ENCODE results near the gene CEP152.

CEP152 gene

DNA sequence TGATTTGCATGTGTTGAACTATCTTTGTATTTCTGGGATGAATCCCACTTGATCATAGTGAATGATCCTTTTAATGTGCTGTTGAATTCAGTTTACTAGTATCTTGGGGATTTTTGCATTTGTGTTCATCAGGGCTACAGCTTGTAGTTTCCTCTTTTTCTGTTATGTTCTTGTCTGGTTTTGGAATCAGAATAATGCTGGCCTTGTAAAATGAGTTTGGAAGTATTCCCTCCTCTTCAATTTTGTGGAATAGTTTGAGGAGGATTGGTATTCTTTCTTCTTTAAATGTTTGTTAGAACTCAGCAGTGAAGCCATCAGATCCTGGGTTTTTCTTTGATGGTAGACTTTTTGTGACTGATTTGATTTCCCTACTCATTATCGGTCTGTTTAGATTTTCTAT is 102.2 kb downstream of the CEP152 start:
- Mint-ChIP-seq H3K36me3 (peaks cover 6% of the 10 kb centered on the region), H3K4me3 (no peak overlapping the region), H3K9me3 (peaks cover 37% of the 10 kb centered on the region)

DNA sequence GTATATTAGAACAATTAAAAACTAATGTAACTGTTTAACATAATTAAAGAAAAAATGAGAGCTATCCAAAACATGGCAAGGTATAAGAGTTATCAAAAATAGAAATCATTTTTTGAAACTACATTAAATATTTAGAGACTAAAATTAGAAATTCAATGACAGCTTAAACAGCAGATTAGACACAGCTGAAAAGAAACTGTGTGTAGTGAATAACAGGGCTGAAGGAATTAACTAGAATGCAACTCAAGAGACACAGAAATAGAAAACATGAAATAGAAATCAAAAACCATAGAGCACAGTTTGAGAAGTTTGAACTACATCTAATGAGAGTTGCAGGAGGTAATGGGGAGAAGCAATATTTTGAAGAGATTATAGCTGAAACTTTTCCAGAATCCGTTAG is 105.5 kb downstream of the CEP152 start:
- Mint-ChIP-seq H3K27me3 (no peaks in the 10 kb centered on the region), H3K27ac (no peak overlapping the region), H3K4me3 (no peak overlapping the region), H3K9me3 (peaks cover 37% of the 10 kb centered on the region), H3K4me1 (no peaks in the 10 kb centered on the region), H3K36me3 (peaks cover 3% of the 10 kb centered on the region)

More for the DNA sequence above, 102.2 kb downstream of the CEP152 start:
- no peaks in the 10 kb centered on the region for H3K4me1 Mint-ChIP-seq
- no peaks in the 10 kb centered on the region for H3K27me3 Mint-ChIP-seq
- H3K27ac Mint-ChIP-seq, result no peak overlapping the region

DNA sequence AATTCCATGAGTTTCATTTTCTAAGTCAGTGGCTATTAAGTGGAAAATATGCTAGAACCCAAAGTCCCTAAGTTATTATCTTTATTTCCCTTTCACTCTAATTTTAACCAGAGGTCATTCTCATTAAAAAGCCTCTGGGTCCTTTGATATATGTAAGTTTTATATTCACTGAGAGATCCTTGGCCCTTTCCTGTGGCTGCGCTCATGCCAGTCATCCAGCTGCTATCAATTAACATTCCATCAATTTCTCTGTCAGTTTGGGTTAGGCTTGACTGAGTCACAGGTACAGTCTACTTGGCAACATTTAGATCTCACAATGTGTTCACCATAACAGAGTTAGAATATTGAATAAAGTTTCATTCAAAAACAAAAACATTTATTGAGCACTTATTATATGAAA is 107.3 kb downstream of the CEP152 start:
- Mint-ChIP-seq H3K36me3 (peaks cover 3% of the 10 kb centered on the region), H3K27me3 (no peaks in the 10 kb centered on the region), H3K4me1 (no peaks in the 10 kb centered on the region)

DNA sequence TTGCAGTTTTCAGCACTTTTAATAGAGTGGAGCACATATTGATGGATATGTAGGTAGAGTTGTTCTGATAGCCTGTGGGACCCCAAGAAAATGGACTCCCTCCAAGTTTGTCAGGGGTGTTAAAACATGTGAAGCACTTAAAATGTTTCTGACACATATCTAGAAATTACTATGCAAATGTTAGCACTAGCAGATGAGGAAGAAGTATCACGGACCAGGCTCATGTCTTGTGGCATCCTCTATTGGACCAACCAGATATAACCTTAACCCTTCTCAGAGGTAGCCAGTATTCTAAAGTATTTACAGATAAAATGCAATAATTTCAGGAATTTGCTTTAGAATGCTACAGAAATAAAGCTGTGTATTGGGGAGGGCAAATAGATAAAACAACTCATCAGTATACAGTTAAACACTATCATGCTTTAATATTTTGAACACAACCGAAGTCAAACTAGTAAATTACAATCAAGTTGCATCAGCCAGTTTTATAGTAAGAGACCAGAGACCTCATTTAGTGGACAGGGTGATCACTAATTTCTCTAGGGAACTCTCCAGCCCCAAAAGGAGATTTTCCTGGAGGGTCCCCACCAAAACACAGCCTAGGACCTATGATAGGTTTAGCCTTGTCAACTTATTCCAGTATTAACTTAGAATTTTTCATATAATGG is 108.2 kb downstream of the CEP152 start:
- Mint-ChIP-seq H3K4me1 (no peaks in the 10 kb centered on the region), H3K9me3 (peaks cover 16% of the 10 kb centered on the region), H3K27me3 (no peaks in the 10 kb centered on the region), H3K27ac (no peak overlapping the region), H3K36me3 (peaks cover 5% of the 10 kb centered on the region), H3K4me3 (no peak overlapping the region)

More for the DNA sequence above, 107.3 kb downstream of the CEP152 start:
- H3K27ac Mint-ChIP-seq, result no peak overlapping the region
- no peak overlapping the region for H3K4me3 Mint-ChIP-seq
- peaks cover 22% of the 10 kb centered on the region for H3K9me3 Mint-ChIP-seq

DNA sequence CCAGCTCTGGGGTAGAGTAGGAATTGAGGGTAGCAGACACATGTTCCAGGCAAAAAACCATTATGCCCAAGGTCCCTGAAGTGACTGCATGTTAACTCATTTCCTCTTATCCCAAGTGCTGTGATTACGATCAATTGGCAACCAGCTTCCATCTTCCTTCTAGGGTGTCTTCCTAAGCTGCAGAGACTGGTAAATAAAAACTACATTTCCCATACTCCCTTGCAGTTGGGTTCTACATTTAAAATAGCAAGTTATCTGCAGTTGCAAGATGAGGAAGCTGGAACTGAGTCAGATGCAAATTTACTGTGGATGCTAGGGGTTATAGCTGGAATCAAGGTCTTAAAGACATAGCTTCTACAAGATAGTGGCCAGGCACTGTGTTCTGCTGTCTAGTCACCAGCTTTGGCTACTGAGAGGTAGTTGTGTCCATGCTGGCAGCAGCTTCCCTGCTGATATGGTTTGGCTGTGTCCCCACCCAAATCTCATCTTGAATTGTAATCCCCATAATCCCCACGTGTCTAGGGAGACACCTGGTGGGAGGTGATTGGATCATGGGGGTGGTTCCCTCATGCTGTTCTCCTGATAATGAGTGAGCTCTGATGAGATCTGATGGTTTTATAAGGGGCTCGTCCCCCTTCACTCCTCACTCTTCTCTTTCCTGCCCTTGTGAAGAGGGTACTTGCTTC is 114.1 kb downstream of the CEP152 start:
- Mint-ChIP-seq H3K27ac (no peak overlapping the region), H3K4me1 (no peaks in the 10 kb centered on the region), H3K9me3 (no peaks in the 10 kb centered on the region), H3K27me3 (peaks cover 1% of the 10 kb centered on the region), H3K4me3 (no peak overlapping the region), H3K36me3 (peaks cover 3% of the 10 kb centered on the region)

DNA sequence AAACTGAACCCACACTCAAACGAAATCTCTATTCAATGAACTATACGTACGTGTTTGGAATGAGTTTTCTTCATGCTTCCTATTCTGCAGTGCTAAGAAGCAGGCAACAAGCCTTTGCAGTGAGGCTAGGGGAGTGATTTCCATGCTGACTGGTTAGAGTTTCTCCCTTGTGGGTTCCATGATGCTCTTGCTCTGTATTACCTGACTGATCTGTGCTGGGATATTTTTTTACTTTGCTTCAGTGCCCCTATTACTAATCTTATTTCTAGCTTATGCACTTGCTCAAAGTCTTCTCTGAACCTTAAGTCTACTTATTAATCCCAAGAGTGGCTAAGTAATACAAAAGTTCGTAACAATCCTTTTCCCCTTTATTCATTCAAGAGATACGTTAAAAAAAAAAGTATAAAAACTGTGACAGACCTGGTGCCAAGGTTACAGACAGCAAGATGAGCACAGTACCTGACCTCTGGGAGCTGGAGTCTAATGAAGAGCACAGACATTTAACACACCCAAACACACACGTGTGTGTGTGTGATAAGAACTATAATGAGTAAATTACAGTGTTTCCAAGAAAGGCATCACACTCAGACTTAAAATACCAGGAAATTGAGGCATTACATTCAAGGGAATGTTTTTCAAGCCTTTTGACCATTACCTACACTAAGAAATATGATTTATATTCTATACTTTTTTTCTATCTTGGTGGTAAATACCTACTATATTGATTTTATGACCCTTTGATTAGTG is 114.9 kb downstream of the CEP152 start:
- peaks cover 1% of the 10 kb centered on the region for H3K27me3 Mint-ChIP-seq
- H3K9me3 Mint-ChIP-seq, result no peaks in the 10 kb centered on the region
- peaks cover 3% of the 10 kb centered on the region for H3K36me3 Mint-ChIP-seq
- no peaks in the 10 kb centered on the region for H3K4me1 Mint-ChIP-seq
- H3K27ac Mint-ChIP-seq, result no peak overlapping the region
- no peak overlapping the region for H3K4me3 Mint-ChIP-seq

DNA sequence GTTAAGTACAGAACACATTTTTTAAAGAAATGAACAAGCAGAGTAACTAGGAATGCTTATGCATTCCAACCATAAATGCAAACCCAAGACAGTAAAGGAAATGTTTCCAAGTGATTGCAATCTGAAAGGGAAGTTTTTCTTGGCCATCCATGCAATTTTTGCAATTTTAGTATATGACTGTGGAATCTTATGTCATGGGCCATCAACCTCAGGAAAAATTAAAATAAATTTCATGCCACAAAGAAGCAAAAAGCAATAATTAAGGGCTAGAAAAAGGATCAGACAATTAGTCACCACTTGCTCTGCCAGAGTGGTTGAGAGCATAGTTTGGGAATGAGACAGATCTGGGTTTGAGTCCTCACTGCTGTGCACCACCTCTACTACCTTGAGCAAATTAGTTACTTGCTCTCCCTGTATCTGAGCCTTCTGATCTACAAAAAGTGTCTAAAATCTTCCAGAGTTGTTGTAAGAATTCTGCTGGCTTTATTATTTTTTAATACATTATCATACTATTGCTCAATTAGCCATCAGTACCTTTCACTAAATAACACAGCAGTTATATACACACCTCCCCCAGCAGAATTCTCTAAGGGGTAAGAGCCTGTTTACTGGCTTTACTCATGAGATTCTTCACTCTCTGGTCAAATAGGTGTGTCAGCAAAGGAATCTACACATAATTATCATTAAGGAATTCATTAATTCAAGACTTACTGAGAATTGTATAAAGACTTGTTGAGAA is 115.6 kb downstream of the CEP152 start:
- no peak overlapping the region for H3K27ac Mint-ChIP-seq
- no peak overlapping the region for H3K4me3 Mint-ChIP-seq
- H3K9me3 Mint-ChIP-seq, result no peaks in the 10 kb centered on the region
- H3K27me3 Mint-ChIP-seq, result peaks cover 1% of the 10 kb centered on the region
- no peaks in the 10 kb centered on the region for H3K4me1 Mint-ChIP-seq
- H3K36me3 Mint-ChIP-seq, result peaks cover 3% of the 10 kb centered on the region

DNA sequence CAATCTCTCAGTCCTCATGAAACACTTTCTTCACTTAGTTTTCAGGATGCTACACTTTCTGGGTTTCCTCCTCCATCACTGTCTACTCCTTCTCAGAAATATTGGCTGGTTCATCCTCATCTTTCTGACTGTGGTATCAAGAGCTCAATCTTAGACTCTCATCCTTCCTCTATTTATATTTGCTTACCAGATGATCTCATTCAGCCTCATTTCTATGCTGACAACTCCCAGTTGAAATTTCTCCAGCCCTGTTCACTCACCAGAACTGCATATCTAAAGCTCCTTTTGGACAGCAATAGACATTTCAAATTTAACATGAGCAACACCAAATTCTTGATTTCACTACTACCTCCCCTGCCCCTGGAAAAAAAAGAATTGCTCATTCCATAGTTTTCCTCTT is 117.4 kb downstream of the CEP152 start:
- H3K4me1 Mint-ChIP-seq, result no peaks in the 10 kb centered on the region
- no peak overlapping the region for H3K4me3 Mint-ChIP-seq
- peaks cover 1% of the 10 kb centered on the region for H3K27me3 Mint-ChIP-seq
- no peak overlapping the region for H3K27ac Mint-ChIP-seq
- H3K36me3 Mint-ChIP-seq, result peaks cover 3% of the 10 kb centered on the region
- peaks cover 3% of the 10 kb centered on the region for H3K9me3 Mint-ChIP-seq

DNA sequence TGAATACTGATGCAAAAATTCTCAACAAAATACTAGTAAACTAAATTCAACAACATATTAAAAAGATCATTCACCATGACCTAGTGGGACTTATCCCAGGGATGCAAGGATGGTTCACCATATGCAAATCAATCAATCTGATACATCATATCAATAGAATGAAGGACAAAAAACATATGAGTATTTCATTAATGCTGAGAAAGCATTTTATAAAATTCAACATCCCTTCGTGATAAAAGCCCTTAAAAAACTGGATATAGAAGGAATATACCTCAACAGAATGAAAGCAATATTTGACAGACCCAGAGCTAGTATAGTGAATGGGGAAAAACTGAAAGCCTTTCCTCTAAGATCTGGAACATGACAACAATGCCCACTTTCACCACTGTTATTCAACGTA is 122.4 kb downstream of the CEP152 start:
- no peak overlapping the region for H3K27ac Mint-ChIP-seq

More for the DNA sequence above, 122.4 kb downstream of the CEP152 start:
- no peaks in the 10 kb centered on the region for H3K4me1 Mint-ChIP-seq
- peaks cover 5% of the 10 kb centered on the region for H3K27me3 Mint-ChIP-seq
- H3K9me3 Mint-ChIP-seq, result peaks cover 24% of the 10 kb centered on the region
- H3K4me3 Mint-ChIP-seq, result no peak overlapping the region
- H3K36me3 Mint-ChIP-seq, result peaks cover 6% of the 10 kb centered on the region
